GM19035 (cell line): Measurements from ENCODE around the gene DPP3.
"Not testable (repeated sequence)": the region's sequence is repeated elsewhere in the genome, so short reads cannot be mapped to it uniquely, and the experiment has no call there.

ENCODE experiments used
- ATAC-seq: cut with Tn5 transposase; IDR thresholded peaks from one replicate; pipeline ENCODE4 v1.9.1; 2021; ENCODE audit not compliant: unreplicated experiment

Gene DPP3

DNA sequence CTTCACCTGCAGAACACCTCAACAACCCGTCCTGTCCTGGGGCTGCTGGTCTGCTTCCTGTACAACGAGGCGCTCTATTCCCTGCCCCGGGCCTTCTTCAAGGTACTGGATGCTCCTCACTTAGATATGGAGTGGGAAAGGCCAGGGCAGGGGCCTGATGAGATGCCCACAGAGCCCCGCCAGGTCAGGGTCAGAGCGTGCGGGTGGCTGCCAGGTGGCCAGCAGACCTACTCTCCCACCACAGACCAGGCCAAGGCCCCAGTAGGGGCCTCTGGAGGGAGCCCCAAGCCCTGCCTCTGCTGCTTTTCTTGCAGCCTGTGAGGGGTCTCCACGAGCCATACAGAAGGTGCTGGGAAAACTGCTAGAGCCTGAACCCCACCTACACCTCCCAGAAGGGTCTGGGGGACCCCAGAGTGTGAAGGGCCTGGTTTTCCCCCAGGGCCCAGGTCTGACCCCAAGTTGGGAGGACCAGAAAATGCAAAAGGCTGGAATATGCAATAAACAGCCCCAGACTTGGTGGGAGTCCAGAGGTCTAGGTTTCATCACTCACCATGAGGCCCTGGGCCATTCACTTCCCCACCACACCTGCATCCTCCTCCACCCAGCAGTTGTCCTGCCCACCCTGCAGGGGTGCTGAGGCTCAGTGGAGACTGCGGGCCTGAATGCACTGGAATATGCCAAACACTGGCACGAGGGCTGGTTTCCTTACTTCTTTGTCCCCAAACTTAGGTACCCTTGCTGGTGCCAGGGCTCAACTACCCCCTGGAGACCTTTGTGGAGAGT, 50.9 kb downstream of the DPP3 start:
- no peak for ATAC-seq

DNA sequence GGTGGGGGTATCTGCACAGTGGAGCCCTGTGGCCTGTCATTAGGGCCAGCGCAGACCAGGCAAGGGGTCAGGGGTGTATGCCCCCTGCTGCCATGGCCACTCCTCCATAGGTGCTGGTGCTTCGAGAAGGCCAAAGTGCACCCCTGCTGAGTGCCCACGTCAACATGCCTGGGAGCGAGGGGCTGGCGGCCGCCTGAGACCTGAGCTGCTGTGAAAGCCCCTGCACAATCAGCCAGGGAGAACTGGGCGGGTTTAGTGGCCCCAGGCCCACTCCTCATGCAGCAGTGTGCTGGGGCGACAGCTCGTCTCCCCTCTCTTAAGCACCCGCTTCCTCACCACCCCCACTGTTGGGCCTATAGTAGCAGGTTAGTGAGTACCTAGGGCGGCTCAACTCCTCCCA, 51.6 kb downstream of the DPP3 start:
- ATAC-seq, result no peak

DNA sequence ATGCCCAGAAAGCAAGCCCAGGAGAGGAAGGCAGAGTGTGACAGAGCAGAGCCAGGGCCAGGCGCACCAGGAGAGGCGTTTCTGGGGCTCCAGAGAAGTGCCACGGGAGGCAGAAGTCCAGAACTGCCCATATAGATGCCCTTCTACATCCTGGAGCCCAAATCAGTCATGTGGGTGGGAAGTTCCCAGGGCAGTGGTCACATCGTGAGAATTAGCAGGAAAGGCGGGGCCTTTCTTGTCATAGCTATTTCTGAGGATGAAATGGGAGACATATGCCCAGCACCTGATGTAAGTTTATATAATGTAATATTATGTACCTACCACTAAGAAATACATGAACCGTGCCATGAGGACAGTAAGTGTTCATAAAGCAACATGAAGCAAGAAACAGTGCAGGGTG, 52.5 kb downstream of the DPP3 start:
- no peak for ATAC-seq

DNA sequence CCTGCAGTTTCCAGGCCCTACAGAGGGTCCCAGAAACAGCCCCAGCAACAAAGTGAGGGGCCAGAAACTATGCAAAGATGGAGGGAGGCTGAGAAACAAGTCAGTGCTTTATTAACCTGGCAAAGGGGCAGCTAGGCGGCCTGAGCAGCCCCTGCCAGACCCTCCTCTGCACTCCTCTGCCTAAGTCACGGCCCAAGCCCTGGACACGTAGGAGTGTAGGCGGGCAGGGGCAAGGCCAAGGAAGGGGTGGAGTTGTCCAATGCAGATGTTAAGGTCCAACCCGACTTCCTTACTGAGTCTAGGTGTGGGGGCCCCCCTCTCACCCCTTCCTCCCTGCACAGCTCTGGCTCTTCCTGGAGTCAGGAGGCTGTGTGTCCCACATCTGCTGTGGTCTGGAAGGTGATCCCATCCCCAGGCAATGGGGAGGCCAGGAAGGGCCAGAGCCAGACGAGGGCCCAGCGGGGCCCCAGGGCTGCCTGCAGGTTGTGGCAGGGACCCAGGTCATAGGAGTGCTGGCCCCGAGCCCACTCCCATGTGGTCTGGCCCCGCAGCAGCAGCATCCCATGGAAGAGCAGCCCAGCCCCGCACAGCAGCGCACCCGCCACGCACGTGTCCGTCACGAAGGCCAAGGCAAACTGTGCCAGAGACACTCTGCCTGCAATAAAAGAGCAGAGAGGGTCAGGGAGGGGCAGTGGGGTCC, 59.1 kb downstream of the DPP3 start:
- ATAC-seq, result no peak

DNA sequence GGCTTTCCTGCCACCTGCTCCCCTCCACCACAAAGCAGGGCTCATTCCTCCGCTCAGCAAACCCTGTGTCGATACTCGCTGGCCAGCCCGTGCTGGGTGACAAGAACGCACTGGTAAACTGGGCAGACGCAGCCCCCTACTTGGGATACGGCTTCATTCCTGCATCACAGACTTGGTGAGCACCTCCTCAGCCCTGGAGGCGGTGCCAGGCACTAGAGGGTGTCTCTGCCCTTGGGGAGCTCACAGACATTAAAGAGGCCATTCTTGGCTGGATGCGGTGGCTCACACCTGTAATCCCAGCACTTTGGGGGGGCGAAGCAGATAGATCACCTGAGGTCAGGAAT, 59.6 kb downstream of the DPP3 start:
- no peak for ATAC-seq

DNA sequence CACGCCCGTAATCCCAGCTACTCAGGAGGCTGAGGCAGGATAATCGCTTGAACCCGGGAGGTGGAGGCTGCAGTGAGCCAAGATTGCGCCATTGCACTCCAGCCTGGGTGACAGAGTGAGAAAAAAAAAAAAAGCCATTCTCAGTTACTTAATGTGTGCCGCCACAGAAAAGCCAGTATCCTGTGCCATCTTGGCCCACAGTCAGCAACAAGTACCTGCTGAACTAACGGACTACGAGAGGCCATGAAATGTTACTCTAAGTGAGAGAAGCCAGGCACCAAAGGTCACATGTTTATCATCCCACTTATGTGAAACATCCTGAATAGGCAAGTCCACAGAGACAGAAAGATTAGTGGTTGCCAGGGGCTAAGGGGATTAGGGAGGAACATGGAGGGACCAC, 60.4 kb downstream of the DPP3 start:
- not testable (repeated sequence) for ATAC-seq

DNA sequence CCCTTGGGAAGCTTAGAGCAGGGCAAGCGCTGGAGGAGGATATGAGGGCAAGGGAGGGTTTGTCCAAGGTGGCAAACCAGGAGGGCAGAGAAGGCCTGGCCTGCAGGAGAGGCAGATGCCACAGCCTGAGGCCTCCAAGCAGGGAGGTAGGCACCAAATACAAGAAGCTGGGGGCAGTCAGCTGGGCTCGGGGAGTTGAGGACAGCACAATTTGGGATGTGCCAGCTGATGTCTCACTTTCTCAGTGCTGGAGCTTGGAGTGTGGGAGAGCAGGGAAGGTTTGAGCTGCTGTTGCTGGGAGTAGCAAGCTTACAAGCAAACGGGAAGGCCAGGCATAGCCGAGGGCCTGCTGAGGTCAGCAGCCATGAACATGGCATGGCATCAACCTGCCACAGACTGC, 61.7 kb downstream of the DPP3 start:
- ATAC-seq, result no peak

DNA sequence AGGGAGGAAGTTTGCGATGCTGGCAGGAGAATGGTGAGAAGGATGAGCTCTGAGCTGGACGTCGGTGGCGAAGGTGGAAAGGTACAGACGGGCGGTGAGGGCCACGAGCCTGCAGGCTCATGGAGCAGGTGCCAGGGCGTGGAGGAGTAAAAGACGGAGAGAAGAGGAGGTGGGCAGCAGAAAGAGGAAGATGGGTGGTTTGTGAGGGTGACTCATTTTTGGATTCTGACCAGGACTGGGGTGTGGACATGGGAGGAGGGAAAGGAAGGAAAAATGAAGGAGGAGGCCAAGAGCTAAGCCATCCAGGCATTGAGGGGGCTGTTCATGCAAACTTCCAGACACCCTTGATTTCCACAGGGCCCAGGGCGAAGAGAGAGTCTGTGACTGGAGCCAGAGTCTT, 62.1 kb downstream of the DPP3 start:
- ATAC-seq, result no peak

DNA sequence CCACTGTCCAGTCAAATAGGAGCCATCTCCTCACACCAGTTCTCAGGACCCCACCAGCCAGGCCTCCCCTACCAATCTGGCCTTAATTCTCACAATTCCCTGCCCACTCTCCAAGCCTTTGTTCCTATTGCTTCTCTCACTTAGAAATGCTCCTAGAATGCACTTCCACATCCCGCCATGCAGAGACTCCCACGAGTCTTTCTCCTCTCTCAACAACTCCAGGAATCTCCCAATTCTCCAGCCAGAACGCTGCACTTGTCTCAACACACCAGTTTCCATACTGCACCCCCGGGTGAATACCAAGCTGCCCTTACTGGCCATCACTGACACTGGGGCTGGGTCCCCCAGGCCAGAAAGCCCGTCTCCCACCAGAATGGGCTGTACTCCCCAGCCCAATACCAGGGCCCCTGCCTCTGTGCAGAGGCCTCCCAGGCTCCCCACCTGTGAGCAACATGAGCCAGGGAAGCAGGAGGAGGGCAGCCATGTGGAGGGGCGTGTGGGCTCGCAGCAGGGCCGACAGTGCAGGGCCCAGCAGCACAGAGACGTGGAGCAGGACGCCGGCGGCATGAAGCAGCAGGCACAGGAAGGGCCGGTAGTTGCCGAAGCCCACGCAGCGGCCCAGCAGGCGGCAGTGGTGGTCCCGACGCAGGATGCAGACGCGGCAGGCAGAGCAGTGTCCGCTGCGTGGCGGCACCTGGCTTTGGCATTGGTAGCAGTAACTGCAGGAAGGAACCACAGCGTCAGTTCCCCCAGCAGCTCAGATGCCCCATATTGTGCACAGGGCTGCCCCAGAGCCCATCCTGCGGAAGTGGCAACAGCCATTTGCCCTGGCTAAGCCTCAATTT, 63.3 kb downstream of the DPP3 start:
- no peak for ATAC-seq

DNA sequence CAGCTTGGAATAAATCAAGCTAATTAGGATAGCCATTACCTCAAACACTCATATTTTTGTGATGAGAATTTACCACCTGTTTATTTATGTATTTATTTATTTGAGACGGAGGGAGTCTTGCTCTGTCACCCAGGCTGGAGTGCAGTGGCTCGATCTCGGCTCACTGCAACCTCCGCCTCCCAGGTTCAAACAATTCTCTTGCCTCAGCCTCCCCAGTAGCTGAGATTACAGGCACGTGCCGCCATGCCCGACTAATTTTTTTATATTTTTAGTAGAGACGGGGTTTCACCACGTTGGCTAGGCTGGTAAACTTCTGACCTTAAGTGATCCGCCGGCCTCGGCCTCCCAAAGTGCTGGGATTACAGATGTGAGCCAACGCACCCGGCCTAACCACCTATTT, 64.7 kb downstream of the DPP3 start:
- ATAC-seq, result not testable (repeated sequence)

DNA sequence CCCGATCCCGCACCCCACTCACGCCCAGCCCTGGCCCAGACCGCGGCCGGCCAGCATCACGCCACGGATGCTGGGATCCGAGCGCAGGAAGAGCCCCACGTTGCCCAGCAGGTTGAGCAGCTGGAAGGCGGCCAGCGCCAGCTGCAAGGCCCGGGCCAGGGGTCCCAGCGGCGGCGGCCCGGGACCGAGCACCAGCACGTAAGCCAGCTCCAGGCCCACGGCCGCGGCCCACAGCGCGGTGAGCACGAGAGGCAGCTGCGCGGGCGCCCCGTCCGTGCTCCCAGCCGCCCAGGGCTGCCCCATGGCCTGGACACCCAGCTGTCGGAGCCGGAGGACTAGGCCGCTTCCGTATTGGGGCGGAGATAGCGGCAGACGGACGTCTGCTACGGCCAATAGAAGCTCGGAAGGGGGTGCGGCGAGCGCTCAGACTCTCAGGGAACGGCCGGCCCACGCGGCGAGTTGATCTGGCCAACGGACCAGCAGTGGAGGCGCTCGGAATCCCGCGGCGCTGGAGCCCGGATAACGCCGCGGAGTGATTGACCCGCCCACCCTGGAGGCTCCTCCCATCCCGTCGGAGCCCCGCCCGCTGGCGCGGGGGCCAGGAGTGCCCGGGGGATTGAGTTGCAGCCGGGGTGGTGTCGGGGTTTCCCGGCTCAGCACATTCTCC, 65.6 kb downstream of the DPP3 start, which contains the start of gene ZDHHC24:
Gene ZDHHC24, minus strand, starts transcription at position 348 of the 667 bp plus-strand sequence. Its CDS starts 45 bp downstream, at position 303.
- peak; percentile 87 for ATAC-seq

DNA sequence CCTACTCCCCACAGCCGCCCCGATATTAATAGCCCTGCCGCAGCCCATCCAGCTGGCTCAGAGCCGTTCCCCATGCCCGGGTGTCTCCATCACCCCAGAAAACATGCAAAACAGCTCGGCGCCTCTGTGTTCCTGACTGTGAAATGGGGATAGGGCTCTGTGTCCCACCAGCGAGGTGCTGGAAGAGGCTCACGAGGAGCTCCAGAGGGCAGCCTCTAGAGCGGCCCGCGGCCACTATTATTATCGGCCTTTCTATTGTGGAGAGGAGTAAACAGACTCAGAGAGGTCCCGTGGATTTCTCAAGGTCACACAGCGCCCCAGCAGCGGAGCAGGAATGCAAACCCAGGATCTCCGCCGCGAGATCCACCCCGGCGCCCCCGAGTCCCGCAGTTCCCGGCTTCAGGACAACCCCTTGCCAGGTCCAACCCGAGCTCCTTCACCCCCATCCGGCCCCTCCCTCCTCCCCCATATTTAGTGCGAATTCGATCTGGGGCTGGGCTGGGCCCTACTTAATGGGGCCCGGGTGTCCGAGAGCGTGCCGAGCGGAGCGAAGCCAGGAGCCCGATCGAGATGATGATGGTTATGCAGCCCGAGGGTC, 66.2 kb downstream of the DPP3 start, which contains the start of gene ACTN3:
Gene ACTN3, plus strand, starts transcription at position 536 of the 598 bp plus-strand sequence. Its CDS starts 35 bp downstream, at position 571.
- no peak for ATAC-seq

DNA sequence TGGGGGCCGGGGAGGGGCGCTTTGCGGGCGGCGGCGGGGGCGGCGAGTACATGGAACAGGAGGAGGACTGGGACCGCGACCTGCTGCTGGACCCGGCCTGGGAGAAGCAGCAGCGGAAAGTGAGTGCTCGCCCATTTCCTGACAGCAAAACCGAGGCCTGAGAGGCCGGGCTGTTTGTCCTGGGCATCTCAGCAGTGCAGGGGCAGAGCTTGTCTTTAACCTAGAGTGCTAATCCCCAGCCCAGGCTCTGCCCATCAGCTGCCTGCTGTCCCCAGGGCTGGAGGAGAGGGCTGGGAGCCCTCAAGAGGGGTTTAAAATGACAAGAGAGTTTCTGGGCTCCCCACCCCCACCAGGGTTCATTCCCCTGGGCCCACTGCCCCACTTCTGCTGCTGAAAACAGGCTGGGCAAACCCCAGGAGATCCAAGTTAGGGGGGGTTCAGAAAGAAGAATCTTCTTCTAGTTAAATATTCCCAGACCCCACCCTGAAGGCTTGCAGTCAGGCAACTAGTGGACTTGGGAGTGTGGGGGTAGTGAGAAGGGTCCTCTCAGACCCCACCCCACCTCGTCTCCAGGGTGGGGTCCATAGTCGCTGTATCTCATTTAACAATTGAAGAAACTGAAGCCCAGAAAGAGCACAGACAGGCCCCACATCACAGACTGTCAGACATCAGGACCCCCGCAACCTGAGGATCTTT, 66.9 kb downstream of the DPP3 start:
- no peak for ATAC-seq

DNA sequence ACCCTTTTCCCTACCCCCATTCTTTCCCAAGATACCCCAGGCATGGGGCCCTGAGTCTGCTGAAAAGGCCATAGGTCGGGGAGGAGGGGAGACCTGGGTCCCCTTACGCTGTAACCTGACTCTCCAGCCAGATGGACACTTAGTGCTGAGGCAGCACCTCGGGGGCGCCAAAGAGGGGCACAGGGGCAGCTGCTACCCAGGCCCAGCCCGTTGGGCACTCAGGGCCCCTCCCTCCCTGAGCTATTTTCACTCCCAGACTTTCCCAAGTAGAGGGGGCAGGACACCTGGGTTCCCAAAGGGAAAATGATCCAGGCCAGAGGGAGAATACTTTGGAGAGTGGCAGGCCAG, 67.4 kb downstream of the DPP3 start:
- ATAC-seq, result no peak

DNA sequence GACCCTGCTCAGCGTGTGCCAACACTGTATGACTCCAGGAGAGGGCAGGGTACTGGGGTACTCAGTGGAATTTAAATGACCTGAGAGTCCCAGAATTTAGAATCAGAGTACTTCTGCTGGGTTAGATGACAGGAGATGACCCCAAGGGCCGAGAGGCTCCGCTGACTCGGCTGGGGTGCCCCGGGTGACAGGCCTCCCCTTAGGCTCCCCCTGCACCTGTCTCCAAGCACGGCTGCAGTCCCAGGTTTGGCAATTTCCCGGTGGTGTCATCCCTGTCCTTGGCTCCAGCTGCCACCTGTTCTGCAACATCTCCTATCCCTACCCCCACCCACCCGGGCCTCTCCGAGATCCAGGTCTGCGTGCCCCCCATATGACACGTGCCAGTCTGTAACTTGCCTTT, 67.8 kb downstream of the DPP3 start:
- no peak for ATAC-seq

DNA sequence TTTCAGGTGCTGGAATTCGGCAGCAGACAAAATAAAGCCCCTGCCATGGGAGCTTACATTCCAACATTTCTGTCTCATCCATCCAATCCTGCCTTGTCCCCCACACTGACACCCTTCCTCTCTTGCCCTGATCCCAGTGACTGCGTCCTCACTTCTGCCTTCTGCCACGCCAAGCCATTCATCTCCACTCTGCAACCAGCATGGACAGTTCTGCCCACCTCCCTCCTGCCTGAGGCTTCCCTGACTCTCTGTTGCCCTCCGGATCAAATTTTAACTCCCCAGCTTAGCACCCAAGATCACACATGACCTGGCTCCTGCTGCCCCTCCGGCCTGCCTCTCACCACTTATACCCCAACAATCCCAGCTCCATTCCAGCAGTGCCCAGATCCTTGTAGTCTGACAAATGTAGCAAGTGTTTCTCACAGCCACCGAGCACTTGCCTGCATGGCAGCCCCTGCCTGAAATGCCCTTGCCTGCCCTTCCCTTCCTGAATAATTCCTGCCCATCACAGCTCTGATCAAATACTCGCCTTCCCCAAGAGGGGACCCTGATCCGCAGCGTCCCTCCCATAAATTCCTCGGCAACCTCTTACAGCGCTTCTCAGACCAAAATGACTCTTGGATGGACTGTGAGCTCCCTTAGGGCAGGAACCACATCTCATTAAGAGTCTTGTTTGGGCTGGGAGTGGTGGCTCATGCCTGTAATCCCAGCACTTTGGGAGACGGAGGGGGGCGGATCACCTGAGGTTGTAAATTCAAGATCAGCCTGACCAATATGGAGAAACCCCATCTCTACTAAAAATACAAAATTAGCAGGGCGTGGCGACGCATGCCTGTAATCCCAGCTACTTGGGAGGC, 68.8 kb downstream of the DPP3 start:
- ATAC-seq, result no peak

DNA sequence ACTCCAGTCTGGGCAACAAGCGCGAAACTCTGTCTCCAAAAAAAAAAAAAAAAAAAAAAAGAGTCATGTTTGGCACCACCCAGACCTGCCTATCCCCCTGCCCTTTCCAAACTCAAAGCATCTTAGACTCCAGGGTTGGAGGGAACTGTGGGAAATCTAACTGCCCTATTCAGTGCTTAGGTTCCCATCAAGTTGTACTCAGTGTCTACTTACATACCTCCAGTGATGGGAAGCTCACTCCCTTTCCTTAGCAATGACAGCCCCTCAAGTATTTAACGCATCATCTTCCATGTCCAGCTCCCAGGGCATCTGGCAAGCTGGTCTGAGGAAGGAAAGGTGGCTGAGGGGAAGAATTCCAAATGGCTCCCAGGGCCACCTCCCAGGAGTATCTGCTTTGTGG, 69.5 kb downstream of the DPP3 start:
- no peak for ATAC-seq

DNA sequence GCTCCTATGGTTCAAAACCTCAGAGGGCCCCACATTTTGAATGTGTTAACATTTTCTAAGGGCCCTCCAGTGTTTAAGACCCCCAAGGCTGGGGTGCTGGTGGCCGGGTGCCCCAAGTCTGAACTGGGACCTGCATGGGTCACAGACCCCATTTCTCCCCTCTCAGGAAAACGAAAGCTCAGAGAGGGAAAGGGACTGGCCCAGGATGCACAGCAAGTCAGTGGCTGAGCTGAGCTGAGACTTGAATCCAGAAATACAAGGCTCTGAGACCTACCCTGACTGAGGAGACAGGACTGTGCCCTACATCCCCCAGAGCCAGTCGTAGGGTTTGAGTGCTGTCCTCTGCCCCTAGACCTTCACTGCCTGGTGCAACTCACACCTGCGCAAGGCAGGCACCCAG, 70.7 kb downstream of the DPP3 start:
- no peak for ATAC-seq

DNA sequence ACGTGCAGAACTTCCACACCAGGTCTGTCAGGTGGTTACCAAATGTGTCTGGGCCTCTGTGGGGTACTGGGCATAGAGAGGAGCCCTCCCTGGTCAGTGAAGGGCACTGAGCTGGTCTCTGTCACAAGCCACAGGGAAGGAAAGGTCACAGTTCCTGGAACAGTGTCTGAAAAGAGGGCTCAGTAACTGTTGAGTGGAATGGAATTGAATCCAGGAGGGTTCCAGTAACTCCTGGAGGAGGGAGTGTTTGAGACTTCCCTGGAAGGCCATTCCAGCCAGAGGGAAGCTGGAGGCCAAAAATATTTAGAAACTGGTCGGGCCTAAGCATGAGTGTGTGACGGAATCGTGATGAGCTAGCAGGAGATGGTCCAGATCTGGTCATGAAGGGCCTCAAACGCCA, 74.4 kb downstream of the DPP3 start:
- ATAC-seq, result no peak
